ENCODE results near the gene MTERF4. TPM values are rescaled to one million over a fixed set of nuclear protein-coding genes. Genes with fewer than 3 reads are reported as not detected.

Gene MTERF4
- total and polyA plus RNA-seq, 11 donors = 16.4 to 29.1 (median 23.0) TPM

DNA sequence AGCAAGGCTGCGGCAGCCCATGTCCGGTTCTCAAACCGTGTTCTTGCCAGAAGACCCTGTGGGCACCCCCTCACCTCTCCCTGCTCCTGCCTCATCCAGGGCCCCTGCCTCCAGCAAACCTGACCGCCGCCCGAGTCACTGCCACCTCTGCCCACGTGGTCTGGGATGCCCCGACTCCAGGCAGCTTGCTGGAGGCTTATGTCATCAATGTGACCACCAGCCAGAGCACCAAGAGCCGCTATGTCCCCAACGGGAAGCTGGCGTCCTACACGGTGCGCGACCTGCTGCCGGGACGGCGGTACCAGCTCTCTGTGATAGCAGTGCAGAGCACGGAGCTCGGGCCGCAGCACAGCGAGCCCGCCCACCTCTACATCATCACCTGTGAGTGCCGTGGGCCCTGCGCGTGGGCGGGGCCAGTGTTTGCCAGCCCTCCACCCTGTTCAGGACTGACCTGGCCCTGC is 32.2 kb downstream of the MTERF4 start:
- ATAC-seq = no peak
- no peak for DNase-seq
- no peak for TF ChIP-seq POLR2A (IDR thresholded peaks at IDR 0.05)
- no peak for TF ChIP-seq CTCF (IDR thresholded peaks at IDR 0.05)
- H3K4me3 ChIP-seq = no peak overlapping the region
- H3K4me1 ChIP-seq = no peaks in the 10 kb centered on the region
- 61 to 79% (median 76%) methylated on average over 25 to 26 of the region's 26 CpGs for WGBS, 4 donors
- peaks cover 0 to 82% (median 21%) of the 10 kb centered on the region in 9 donors for H3K36me3 ChIP-seq
- H3K9me3 ChIP-seq = no peaks in the 10 kb centered on the region
- H3K27ac ChIP-seq = no peak overlapping the region
- intact Hi-C loops (cut with DNase I) = loop anchor here in 1 of 10 donors (10.0 kb wide), 1 partner anchor 215 kb away; no protein-coding TSS in a partner anchor
- no peaks in the 10 kb centered on the region for H3K27me3 ChIP-seq

- no peak for TF ChIP-seq CTCF (IDR thresholded peaks at IDR 0.05)
- no peak for TF ChIP-seq POLR2A (IDR thresholded peaks at IDR 0.05)
- Histone ChIP-seq H3K9me3 (no peaks in the 10 kb centered on the region), H3K27me3 (no peaks in the 10 kb centered on the region), H3K4me1 (peaks cover 0 to under 1% (median 0%) of the 10 kb centered on the region in 12 donors), H3K36me3 (peaks cover 0 to 75% (median 14%) of the 10 kb centered on the region in 9 donors), H3K4me3 (no peak overlapping the region), H3K27ac (no peak overlapping the region)
- DNase-seq (peak in 1 of 5 donors; percentile 34), ATAC-seq (no peak)
- WGBS, 4 donors = 90 to 94% (median 92%) methylated on average over 17 to 28 of the region's 28 CpGs
- intact Hi-C loops (cut with DNase I) = no loop called here
Measured at GRCh38 chr2:241068942-241069810, 32.9 kb downstream of the MTERF4 start.

- peak in 1 of 5 donors; percentile 46 for DNase-seq
Measured at GRCh38 chr2:241068136-241068941, 33.7 kb downstream of the MTERF4 start.

More at GRCh38 chr2:241068136-241068941, 33.7 kb downstream of the MTERF4 start:
- no peak overlapping the region for H3K4me3 ChIP-seq
- 84 to 91% (median 89%) methylated on average over 24 to 25 of the region's 25 CpGs for WGBS, 4 donors
- no peaks in the 10 kb centered on the region for H3K9me3 ChIP-seq
- intact Hi-C loops (cut with DNase I) = no loop called here
- H3K27me3 ChIP-seq = no peaks in the 10 kb centered on the region
- peaks cover 0 to 9% (median 0%) of the 10 kb centered on the region in 12 donors for H3K4me1 ChIP-seq
- no peak overlapping the region for H3K27ac ChIP-seq
- no peak for ATAC-seq
- peaks cover 0 to 68% (median 8%) of the 10 kb centered on the region in 9 donors for H3K36me3 ChIP-seq
- no peak for TF ChIP-seq CTCF (IDR thresholded peaks at IDR 0.05)
- TF ChIP-seq POLR2A (IDR thresholded peaks at IDR 0.05) = no peak
